NCI-H2227 (cell line): Measurements from ENCODE around the gene EHD4.

Experiments
- DNase-seq: peaks from one replicate; lab custom pipeline; 2025; ENCODE audit not compliant: unreplicated experiment; lab: John Stamatoyannopoulos, UW

The EHD4 gene

DNA sequence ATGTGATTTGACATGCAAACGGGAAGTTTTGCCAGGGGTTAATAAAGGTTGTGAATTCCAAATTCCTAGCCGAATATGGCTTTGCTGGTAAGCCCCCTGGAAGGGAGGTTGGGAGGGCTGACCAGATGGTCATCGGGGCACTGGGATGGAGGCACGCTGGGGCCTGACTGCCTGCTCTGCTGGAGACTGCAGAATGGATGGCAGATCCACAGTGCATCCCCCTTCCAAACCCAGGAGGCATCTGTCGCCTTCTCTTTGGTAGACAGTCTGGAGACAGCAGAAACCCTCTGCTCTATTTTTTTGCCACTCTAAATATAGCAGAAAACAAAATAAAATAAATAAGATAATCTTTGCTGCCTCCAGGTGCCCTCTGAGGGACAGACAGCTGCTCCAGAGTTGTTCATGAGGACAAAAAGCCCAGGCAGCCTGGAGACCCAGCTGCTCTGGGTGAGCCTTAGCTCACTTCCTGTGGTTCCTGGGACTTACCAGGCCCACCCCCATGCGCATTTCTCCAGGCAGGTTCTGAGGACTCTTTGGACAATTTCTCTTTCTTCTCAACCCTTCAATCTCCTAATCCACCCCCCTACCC, 72.4 kb downstream of the EHD4 start:
- DNase-seq: no peak

DNA sequence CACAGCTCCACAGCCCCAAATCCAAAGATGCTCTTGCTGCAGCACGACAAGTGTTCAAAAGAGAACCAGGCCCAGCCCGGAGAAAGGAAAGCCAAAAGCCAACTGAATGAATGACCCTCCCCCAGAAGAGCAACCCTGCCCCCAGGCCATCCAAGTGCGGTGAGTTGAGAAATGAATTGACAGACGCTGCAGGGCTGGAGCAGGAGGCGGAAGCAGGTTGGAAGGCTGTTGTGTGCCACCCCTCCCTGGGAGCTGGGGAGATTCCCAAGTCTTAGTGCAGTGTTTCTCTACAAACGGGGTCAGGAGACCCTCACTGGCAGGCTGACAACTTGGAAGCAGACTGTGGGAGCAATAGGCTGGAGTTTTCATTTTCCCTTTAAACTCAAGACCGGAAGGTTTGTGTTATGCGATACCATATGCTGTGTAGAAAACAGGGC, 75.0 kb downstream of the EHD4 start:
- DNase-seq: no peak

DNA sequence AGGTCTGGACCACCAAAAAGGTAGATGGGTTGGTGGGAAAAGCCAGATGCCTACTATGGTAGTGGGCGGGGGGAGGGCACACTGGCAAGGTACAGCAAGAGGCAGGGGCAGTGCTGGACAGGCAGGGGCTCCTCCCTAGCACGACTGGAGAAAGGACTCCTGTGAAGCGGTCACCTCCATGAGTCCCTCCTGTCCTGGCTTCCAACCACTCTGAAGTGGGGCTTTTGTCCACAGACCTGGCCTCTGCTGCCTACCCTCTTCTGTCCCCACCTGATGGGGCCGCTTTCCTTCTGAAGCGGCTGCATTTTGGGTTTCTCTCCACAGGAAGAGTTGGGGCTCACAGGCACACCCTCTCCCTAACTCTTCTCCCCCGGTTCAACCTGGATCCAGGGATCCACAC, 75.8 kb downstream of the EHD4 start:
- DNase-seq: no peak

DNA sequence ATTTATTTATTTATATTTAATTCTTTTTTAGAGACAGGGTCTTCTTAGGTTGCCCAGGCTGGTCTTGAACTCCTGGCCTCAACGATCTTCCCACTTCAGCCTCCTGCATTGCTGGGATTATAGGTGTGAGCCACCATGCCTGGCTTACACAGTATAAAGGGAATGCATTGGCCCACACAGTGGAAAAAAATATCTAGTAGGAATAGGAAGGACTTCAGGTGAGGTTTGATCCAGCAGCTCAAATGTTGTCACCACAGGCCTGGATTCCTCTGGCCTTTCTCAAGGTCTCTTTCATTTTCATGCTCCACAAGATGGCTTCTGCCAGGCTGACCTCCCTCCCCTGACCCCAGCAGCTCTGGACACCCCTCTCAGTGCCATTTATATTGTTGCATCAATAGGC, 76.4 kb downstream of the EHD4 start:
- DNase-seq: no peak

DNA sequence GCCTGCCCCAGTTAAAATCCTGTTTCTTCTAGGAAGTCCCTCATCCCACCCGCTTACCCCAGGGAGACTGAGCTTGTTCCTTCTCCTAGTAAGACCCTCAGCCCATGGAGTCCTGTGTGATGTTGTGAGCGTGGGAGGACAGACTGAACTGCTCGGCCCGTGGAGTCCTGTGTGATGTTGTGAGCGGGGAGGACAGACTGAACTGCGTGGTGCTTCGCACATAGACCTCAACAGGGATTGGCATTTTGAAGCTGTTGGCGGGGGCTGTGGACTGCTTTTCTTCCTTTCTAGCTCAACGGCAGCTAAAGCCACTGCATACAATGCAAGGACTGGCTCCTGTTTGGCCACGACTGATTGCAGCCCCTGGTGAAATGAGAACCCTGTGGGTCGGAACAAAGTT, 76.9 kb downstream of the EHD4 start:
- DNase-seq: no peak

DNA sequence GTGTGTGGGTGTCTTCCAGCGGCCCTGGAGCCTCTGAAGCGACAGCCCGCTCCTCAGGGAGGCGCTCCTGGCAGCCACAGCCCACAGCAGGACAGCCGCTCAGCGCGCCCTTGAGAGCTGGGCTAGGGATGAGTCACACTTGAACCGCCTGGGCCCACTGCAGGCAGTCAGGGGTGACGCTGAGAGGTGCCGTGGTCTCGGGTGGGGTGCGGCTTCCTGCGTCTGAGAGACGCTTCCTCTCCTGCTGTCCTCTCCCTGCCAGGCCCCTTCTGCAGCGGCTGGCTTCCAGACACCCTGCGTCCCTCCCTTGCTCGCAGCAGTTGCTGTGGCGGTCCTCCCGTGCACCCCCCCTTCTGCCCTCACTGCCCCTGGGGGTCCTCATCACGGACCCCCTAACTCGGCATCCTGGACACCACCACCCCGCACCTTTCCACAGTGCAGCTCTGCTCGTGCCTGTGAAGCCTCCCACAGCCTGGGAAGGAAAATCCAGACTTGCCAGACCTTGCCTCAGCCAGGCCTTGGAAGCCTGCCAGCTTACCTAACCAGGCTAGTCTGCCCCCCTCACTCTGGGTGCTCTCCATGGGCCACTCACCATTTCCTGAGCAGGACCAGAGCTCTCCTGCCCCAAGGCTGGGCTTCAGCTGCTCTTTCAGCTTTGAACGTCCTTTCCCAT, 77.4 kb downstream of the EHD4 start:
- no peak for DNase-seq

DNA sequence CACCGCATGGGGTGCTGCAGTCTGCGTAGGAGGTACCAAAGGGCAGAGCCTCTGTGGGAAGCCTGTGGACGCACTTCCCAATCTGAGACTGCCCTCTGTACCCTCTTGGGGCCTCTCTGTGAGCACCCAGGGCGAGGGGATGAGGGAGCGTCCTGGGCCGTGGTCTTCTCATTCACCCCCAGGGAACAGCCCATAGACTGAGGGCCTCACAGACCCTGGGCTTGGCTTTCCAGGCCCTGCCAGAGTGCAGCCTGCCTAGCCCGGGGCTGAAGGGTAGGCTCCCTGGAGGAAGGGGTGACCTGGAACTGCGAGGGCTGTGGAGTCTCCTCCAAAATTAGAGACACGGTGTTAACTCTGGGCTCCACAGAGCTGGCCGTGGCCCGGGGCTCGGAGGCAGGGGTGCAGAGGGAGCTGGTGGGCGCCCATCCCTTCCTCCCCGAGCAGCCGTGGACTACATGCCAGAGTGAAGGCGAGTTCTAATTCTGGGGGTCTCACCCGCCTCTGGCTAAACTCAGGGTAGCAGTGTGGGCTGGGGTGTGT, 78.0 kb downstream of the EHD4 start:
- no peak for DNase-seq

DNA sequence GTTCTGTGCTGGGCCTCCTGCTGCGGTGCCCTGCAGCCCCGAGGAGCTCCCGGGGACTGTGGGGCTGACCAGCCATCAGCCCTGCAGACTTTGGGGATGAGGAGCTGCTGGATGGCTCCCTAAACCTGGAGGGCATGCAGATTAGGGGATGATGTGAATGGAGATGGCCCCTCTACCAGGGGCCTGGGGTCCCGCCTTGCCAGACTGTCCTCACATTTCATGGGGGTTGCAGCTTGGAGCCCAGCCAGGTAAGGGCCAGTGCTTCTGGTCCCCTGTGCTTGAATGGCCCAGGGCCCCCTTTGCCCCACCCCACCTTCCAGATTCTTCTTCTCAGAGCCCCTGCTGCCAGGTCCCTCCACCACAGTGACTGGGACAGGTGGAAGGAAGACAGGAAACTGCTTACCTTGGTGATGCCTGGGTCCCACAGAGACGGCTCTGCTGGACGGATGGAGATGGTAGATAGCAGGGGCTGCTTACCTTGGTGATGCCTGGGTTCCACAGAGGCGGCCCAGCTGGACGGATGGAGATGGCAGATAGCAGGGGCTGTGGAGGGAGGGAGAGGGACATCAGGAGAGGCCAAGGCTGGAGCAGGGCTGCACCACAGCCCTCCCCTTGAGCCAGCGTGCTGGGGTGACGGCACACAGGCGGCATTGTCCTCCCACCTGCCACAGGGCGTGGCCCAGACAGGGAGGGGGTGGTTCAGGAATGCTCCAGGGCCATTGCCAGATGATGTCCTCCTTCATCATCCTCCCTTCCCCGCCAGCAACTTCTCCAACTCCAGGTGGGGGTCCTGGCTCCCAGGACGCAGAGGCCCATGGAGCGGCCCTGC, 78.7 kb downstream of the EHD4 start, which contains the start of gene SPTBN5:
Gene SPTBN5, minus strand, starts transcription at position 632 of the 829 bp plus-strand sequence. Its CDS starts 556 bp downstream, at position 76.
- no peak for DNase-seq

DNA sequence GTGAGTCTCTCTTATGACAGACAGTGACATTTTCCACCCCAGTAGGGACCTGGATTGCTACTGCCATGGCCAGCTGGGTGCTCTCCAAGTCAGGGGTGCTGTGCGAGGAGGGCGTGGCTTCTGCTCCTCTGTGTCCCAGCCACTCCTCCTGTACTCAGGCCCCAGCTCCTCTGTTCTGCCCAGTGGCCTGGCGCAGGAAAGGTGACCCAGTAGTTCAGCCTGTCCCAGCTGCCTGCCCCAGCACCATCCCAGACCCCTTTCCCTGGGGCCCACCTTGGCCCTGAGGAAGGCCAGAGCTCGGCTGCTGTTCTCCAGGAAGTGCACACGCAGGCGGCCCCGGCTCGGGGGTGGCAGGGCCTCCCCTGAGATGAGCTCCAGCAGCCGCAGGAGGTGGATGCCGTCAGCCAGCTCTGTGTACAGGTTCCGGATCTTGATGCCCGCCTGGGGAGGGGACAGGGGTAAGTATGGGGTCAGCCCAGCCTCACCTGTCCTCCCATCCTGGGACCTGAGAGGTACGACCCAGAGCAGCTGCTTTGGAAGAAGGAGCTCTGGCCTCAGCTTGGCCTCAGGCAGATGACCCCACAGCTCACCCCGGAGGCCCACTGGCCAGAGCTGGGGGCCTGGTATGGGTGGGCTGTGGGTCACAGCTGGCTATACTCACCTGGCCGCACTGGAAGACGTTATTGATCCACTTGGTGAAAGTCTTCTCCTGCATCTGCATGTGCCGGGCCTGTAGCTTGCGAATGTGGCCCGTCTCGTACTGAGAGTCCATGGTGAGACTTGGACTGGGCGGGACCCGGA, 79.5 kb downstream of the EHD4 start:
- no peak for DNase-seq

DNA sequence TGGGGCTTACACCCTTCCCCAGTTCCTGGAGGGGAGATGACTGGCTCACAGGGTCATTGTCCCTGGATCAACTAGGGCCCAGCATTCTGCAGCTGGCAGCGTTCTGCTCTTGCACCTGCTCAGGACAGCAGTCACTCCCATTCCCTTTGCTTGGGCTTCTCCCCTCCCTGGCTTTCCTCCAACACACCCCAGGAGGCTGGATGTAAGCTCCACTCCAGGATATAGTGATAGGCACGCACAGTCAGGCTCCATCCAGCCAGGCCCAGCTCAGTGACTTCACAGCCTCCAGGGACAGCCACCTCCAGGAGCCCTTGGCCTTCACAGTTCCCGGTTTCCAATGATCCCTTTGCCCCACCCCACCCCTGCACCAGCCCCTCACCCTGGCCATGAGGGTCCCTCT, 80.4 kb downstream of the EHD4 start:
- DNase-seq: no peak

DNA sequence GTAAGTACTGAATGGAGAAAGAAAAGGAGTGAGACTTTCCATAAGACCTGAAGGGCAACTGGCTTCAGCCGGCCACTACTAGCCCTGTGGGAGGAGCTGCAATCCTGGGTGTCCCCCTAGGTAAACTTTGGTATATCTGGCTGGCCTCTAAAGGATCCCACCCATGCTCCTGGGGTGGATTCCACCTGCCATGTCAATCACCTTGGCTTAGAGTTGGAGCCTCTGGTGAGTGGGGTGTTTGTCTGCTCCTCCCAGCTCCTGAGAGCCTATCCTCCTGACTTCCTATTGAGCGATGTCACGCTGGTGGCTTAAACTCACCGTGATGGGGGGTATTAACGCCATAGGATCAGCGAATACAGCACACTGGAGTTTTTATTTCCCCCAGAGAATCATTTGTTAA, 81.1 kb downstream of the EHD4 start:
- no peak for DNase-seq

DNA sequence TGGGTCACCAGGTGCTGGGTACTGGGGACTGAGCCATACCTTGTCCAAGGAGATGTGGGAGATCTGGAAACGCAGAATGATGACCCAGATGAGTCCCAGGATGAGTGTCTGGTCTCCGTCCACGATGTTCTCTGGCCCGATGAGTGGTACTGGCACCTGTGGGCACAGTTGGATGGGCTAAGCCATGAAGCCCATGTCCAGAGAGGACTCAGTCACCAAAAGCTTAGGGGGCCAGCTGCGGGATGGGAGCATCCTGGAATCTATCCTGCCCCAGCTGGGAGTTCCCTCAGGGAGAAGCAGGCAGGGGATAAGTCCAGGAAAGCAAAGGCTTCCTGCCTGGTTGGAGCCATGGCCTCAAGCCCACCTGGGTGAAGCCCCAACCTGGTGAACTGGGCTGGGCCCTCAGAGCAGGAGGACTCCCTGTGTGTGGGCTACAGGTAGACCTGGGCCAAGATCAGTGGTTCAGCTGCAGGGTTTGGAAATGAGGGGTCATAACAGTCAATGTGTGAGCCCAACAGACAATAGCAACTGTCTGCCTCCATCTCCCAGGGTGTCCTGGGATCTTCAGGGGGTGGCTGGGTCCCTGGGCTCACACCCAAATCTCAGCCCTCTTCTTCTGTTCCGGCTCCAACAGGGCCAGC, 82.2 kb downstream of the EHD4 start:
- DNase-seq: no peak

DNA sequence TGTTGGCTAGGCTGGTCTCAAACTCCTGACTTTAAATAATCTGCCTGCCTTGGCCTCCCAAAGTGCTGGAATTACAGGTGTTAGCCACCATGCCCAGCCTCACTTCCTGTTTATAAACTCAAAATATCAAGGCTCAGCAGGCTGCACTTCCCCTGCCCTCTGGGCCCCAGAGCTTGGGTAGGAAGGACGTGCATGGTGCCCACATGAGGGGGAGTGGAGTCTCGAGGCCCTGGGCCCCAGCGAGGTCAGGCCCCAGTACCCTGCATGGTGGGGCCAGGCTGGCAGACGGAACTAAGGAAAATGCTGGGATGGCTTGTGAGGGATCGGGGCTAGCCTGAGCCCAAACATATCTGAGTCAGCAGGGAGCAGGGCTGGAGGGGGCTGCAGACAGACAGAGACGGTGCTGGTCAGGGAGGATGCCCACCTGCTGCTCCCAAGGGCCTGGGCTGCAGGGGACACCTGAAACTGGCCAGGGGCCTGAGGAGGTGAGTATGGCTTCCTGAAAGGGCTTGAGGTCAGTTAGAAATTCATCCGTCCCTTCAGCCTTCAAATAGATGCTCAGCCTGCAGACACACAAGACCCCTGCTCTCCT, 83.6 kb downstream of the EHD4 start:
- no peak for DNase-seq

DNA sequence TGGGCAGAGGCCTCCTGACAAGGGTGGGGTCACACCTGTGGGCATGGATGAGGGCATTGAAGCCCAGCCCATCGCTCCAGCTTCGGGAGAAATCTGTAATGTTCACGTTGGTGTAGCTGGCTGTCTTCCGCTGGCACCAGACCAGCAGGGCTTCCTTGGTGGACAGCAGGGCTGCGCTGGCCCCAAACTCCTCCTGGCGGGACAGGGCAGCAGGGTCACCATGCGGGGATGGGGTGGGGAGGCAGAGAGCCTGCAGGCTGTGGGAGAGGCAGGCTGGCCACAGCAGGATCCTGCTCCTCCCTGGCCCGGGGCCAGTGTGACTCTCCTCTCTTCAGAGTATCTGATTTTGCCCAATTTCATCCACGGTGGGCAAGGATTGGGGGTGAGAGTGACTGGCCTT, 84.5 kb downstream of the EHD4 start:
- no peak for DNase-seq

DNA sequence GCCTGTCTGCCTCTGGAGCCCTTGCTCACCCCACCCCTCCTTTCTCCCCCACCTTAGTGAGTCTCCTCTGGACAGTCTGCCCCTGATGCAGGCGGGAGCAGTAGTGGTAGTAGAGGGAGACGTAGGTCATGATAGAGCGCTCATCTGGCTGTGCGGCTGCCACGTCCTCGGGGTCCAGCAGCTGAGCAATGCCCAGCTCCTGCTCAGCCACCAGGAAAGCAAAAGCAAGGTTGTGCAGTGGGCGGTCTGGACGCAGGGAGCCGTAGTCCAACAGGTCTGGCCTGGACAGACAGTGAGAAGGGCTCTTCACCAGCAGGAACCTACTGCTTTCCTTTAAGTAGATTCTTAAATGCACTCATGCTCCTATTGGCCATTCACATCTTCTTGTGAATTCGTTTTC, 85.2 kb downstream of the EHD4 start:
- no peak for DNase-seq

DNA sequence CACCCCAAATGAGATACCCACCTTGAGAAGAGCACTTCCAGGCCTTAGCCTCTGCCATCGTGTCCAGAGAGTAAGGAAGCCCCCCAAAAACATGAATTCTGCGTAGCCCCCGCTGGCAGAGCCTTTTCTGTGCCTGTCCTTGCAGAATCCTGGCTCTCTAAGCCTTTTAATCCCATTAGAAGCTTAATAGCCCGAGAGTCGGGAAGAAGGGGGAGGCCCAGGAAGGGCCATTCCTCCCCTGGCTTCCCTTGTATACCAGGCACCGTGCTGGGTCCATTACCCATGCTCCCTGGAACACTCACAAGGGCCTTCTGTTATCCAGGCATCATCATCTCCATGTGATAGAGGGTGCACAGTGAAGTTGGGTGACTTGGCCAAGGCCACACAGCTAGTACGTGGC, 85.6 kb downstream of the EHD4 start:
- DNase-seq: no peak

DNA sequence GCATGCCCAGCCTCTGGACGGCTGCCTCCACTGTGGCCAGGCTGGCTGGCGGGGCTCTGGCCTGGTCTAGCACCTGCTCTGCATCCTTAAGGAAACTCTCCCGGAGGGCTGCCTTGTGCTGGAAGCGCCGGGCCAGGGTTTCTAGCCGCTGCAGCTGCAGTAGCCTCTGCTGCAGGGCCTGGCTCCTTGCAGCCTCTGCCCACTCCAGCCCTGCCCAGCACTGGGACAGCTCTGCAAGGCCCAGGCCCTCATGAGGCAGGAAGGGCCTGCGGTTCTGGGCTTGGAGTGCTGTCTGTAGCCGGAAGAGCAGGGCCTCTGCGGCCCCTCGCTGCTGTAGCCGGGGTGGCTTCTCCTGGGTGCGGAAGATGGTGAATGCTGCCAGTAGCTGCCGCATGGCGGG, 86.5 kb downstream of the EHD4 start:
- no peak for DNase-seq

DNA sequence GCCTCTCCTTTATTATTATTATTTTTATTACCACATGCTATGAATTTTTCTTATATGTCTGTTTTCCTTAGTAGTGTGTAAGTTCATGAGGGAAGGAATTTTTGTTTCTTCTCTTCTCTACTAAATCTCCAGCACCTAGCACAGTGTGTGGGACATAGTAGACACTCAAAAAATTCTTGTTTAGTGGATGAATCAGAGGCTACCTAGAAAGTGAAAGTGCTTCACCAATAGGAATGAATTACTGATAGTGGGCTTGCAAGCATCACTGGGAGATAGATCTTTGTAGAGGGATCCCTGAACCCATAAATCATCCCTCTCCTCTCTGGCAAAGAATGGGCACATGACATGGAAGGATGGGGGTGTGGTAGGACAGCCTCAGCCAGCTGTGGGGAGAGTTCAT, 87.0 kb downstream of the EHD4 start:
- DNase-seq: no peak

DNA sequence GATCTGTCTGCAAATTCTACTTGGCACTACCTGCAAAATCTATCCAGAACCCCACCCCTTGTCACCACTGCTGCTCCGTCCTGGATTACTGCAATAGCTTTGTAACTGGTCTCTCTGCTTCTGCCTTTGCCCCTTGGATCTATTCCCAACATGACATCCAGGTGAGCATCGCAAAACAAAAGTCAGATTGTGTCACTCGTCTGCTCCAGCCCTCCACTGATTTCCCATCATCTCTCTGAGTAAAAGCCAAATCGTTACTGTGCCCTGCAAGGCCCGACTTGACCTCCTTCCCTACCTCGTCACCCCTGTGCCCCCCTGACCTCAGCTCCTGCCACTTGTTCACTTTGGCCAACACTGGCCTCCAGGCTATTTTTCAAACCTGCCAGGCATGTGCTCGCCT, 87.9 kb downstream of the EHD4 start:
- DNase-seq: no peak

DNA sequence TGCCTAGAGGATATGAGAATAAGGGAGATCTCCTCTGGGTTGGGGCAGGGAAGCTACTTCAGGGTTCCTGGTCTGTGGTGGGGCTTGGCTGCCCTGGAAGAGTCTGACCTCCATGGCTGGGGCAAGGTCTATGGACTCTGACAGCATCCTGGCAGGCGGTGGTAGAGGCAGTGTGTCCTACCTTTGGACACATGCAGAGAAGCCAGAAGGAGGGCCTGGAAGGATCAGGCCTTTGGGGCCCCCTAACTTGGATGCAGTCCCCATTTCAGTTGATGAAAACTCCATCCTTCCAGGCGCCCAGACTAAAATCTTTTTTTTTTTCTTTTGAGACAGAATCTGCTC, 88.9 kb downstream of the EHD4 start:
- DNase-seq: no peak
